Gastroesophageal sphincter (tissue), 3 donors: ENCODE measurements around the gene NTF4.

Experiments
- CTCF ChIP-seq, 4 experiments: fragments of 200-600 bp in 2 of 4; fragments of 450-650 bp in 2 of 4; sonication (generic) in 1 of 4; IDR thresholded peaks; one replicate each; pipeline ENCODE4 v1.5.1; 2017 to 2019; ENCODE audit warnings: antibody characterized with exemption in 4 of 4, mild to moderate bottlenecking in 2 of 4, moderate library complexity in 2 of 4
- POLR2A ChIP-seq, 2 donors: fragments of 450-650 bp; IDR thresholded peaks; one replicate each; pipeline ENCODE4 v1.6.1; 2017; ENCODE audit warnings: antibody characterized with exemption in 2 of 2, mild to moderate bottlenecking in 2 of 2, moderate library complexity in 1 of 2

DNA sequence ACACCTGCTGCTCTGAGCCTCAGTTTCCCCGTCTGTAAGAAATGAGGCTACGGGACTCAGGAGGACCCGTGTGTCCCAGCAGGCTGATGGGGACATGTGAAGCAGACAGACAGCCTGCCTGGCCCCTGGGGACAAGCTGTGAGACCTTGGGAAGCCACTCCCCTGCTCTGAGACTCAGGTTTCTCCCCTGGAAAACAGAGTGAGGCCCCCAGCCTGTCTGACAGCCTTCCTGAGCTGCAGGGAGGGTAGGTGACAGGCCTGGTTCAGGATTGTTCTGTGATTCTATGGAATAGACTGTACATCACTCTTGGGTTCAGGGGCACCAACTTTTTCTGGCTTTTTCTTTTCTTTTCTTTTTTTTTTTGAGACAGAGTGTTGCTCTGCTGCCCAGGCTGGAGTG is 2.9 kb upstream of the NTF4 start:
- TF ChIP-seq CTCF (IDR thresholded peaks at IDR 0.05) (no peak), POLR2A (IDR thresholded peaks at IDR 0.05) (no peak)
